Measurements from ENCODE around the gene INPP4A. TPM values are rescaled to one million over a fixed set of nuclear protein-coding genes. Genes with fewer than 3 reads are reported as not detected.
"Not testable (repeated sequence)": the region's sequence is repeated elsewhere in the genome, so short reads cannot be mapped to it uniquely, and the experiment has no call there.

The INPP4A gene
- total and polyA plus RNA-seq, 8 donors, result 4.0 to 13.4 (median 7.3) TPM

DNA sequence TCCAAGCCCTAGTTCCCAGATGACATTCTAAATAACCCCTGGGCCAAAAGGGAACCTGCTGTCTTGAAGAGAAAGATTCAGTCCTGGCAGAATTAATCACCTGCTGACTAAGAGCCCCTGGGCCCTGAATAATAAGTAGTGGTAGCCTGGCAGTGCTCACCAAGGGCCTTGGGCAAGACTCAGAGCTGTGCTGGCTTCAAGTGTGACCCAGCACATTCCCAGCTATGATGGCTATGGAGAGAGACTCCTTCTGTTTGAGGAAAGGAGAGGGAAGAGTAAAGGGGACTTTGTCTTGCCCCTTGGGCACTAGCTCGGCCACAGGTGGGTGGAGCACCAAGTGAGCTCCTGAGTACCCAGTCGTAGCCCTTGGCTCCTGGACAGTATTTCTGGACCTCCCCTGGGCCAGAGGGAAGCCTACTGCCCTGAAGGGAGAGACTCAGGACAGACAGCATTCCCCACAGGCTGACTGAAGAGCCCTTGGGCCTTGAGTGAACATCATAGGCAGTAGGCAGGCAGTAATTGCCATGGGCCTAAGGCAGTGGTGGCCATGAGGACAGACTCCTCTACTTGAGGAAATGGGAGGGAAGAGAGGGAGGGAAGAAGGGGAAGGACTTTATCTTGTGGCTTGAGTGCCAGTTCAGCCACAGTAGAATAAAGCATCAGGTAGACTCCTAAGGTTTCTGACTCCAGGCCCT is 40.0 kb upstream of the INPP4A start:
- Histone ChIP-seq H3K27ac (no peak overlapping the region), H3K36me3 (no peaks in the 10 kb centered on the region), H3K4me1 (no peaks in the 10 kb centered on the region), H3K9me3 (no peaks in the 10 kb centered on the region), H3K27me3 (no peaks in the 10 kb centered on the region), H3K4me3 (no peak overlapping the region)
- ATAC-seq (no peak), DNase-seq (no peak), FAIRE-seq (no peak)
- TF ChIP-seq, protein P1, sequence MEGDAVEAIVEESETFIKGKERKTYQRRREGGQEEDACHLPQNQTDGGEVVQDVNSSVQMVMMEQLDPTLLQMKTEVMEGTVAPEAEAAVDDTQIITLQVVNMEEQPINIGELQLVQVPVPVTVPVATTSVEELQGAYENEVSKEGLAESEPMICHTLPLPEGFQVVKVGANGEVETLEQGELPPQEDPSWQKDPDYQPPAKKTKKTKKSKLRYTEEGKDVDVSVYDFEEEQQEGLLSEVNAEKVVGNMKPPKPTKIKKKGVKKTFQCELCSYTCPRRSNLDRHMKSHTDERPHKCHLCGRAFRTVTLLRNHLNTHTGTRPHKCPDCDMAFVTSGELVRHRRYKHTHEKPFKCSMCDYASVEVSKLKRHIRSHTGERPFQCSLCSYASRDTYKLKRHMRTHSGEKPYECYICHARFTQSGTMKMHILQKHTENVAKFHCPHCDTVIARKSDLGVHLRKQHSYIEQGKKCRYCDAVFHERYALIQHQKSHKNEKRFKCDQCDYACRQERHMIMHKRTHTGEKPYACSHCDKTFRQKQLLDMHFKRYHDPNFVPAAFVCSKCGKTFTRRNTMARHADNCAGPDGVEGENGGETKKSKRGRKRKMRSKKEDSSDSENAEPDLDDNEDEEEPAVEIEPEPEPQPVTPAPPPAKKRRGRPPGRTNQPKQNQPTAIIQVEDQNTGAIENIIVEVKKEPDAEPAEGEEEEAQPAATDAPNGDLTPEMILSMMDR (IDR thresholded peaks at IDR 0.05), result no peak
- intact Hi-C loops (cut with DNase I), result no loop called here
- 82 to 85% methylated on average over 2 of the region's 2 CpGs for WGBS, 2 donors

DNA sequence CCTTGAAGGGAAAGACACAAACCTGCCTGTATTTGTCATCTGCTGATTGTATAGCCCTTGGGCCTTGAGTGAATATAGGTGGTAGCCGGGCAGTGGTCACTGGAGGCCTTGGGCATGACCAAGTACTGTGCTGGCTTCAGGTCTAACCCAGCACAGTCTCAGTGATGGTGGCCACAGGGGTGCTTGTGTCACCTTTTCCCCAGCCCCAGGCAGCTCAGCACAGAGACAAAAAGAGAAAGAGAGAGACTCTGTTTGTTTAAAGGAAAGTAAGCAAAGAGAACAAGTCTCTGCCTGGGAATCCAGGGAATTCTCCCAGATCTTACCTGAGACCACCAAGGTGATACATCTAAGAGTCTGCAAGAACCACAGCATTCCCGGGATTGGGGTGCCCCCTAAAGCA is 39.4 kb upstream of the INPP4A start:
- ATAC-seq (no peak), FAIRE-seq (no peak), DNase-seq (no peak)
- Histone ChIP-seq H3K27me3 (no peaks in the 10 kb centered on the region), H3K9me3 (no peaks in the 10 kb centered on the region), H3K27ac (no peak overlapping the region), H3K36me3 (no peaks in the 10 kb centered on the region), H3K4me3 (no peak overlapping the region), H3K4me1 (no peaks in the 10 kb centered on the region)
- 61 to 77% methylated on average over 2 of the region's 2 CpGs for WGBS, 2 donors
- TF ChIP-seq, protein P1 (IDR thresholded peaks at IDR 0.05), result no peak
- intact Hi-C loops (cut with DNase I), result no loop called here

DNA sequence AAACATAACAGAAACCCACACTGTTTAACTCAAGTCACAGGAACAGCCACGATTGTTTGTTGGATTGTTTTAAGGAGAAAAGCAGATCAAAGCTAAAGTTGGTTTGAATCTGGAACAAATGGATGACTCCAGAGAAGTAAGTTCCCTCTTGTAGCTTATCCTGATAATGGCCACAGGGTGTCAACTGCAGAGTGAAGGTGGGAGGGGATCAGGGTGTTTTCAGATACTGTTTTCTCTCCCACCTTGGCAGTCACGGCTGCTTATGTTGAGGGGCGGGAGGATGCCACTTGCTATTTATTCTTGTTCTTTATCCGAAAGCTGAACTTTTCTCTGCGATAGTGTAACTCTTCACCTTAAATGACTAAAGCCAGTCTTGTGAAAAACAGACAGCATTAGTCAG is 36.5 kb upstream of the INPP4A start:
- DNase-seq (no peak), ATAC-seq (no peak), FAIRE-seq (no peak)
- Histone ChIP-seq H3K4me3 (no peak overlapping the region), H3K9me3 (no peaks in the 10 kb centered on the region), H3K36me3 (no peaks in the 10 kb centered on the region), H3K27ac (no peak overlapping the region), H3K27me3 (no peaks in the 10 kb centered on the region), H3K4me1 (no peaks in the 10 kb centered on the region)
- intact Hi-C loops (cut with DNase I), result no loop called here
- TF ChIP-seq, protein P1 (IDR thresholded peaks at IDR 0.05), result no peak
- 74 to 81% methylated on average over 5 of the region's 5 CpGs for WGBS, 2 donors

DNA sequence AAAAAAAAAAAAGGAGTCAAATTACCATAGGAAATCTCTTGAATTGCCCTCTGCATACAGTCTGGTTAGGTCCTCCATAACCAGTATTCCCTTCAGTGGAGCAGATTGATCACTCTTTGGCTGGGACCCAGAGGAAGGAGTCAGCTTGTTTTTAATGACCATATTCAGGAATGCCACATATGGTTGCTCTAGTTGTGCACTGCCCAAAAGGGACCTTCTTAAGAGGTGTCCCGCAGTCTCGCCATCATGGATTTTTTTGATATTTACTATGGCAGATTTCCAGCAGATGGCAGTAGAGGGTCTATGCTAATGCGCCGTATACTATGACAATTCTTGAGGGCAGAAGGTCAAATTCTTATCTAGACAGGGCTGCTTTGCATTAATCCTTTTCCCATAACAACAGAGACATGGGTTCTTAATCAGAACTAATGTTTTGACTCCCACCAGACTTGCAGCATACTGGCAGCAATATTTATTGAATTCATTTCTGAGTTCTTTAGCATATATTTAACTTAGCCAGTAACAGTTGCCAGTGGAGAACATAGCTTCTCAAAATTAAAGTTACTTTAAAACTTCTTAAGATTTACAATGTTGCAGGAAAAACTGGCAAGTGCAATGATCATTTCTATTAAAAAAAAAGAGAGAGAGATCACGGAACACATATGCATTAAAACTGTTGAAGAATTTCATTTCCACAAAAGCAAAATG is 31.8 kb upstream of the INPP4A start:
- 24% methylated on average over 5 of the region's 5 CpGs for WGBS, 2 donors
- H3K27me3 ChIP-seq, result no peaks in the 10 kb centered on the region
- H3K9me3 ChIP-seq, result no peaks in the 10 kb centered on the region
- H3K4me1 ChIP-seq, result no peaks in the 10 kb centered on the region
- TF ChIP-seq, protein P1 (IDR thresholded peaks at IDR 0.05), result peak; percentile 22 to 53 (median 48)
- intact Hi-C loops (cut with DNase I), result no loop called here
- FAIRE-seq (no peak), ATAC-seq (peak; percentile 67 to 95 (median 87)), DNase-seq (peak in 2 of 6 donors; percentile 29 to 32)
- no peaks in the 10 kb centered on the region for H3K36me3 ChIP-seq
- no peak overlapping the region for H3K27ac ChIP-seq
- no peak overlapping the region for H3K4me3 ChIP-seq

DNA sequence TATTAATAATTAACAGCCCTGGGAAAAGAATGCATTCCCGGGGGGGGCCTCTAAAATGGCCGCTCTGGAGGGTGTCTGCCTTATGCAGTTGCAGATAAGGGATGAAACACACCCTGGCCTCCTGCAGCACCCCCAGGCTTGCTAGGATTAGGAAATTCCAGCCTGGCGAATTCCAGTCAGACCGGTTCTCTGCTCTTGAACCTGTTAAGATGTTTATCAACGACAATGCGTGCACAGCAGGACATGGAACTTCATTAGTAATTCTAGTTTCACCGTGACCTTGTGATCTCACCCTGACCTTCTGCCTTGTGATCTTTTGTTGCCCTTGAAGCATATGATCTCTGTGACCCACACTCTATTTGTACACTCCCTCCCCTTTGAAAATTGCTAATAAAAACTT is 30.4 kb upstream of the INPP4A start:
- H3K36me3 ChIP-seq; FAIRE-seq; H3K27me3 ChIP-seq; H3K4me3 ChIP-seq; intact Hi-C loops (cut with DNase I); ATAC-seq; DNase-seq; H3K4me1 ChIP-seq; H3K9me3 ChIP-seq; H3K27ac ChIP-seq: not testable (repeated sequence)
- 59 to 66% methylated on average over 7 of the region's 7 CpGs for WGBS, 2 donors

DNA sequence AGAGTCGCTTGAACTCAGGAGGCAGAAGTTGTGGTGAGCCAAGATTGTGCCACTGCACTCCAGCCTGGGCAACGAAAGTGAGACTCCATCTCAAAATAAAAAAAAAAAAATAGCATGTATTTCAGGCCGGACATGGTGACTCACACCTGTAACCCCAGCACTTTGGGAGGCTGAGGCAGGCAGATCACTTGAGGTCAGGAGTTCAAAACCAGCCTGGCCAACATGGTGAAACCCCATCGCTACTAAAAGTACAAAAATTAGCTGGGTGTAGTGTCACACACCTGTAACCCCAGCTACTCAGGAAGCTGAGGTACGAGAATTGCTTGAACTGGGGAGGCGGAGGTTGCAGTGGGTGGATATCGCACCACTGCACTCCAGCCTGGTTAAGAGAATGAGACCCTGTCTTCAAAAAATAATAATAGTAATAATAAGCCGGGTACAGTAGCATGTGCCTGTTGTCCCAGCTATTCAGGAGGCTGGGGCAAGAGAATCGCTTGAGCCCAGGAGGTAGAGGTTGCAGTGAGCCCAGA is 28.9 kb upstream of the INPP4A start:
- H3K27ac ChIP-seq; H3K4me1 ChIP-seq; ATAC-seq; DNase-seq; H3K9me3 ChIP-seq; intact Hi-C loops (cut with DNase I); H3K4me3 ChIP-seq; H3K36me3 ChIP-seq; H3K27me3 ChIP-seq; FAIRE-seq: not testable (repeated sequence)
- WGBS, 2 donors, result 88 to 90% methylated on average over 9 of the region's 9 CpGs

Data from pancreas (tissue), 10 donors.